Gastrocnemius medialis (tissue), 4 donors: Measurements from ENCODE around the gene SMIM23.

Experiments used
- CTCF ChIP-seq, 5 experiments: fragments of 450-650 bp in 3 of 5; fragments of 200-600 bp in 2 of 5; sonication (generic) in 2 of 5; IDR thresholded peaks in 4 of 5; conservative IDR thresholded peaks in 1 of 5; 1 replicate in 4 of 5; 2 replicates in 1 of 5; pipeline ENCODE4 v1.5.1; 2016 to 2019; ENCODE audit warnings: antibody characterized with exemption in 5 of 5, mild to moderate bottlenecking in 3 of 5, moderate library complexity in 3 of 5
- POLR2A ChIP-seq, 2 donors: fragments of 450-650 bp; IDR thresholded peaks; one replicate each; pipeline ENCODE4 v1.6.1; 2017; ENCODE audit warnings: antibody characterized with exemption in 2 of 2, mild to moderate bottlenecking in 2 of 2, moderate library complexity in 2 of 2

- TF ChIP-seq CTCF (IDR thresholded peaks at IDR 0.05 in 4 of 5, conservative IDR thresholded peaks at IDR 0.05 in 1 of 5): no peak
- TF ChIP-seq POLR2A (IDR thresholded peaks at IDR 0.05): no peak
These were observed 47.2 kb downstream of the SMIM23 start for GRCh38 chr5:171832775-171833174.
